Stimulated activated CD8-positive, alpha-beta memory T cell treated with anti-CD3 and anti-CD28 coated beads, Interleukin-2, amount 100 ng/mL, for 48 hours (primary cell): ENCODE results near the gene UGT2B10.
"Not testable (repeated sequence)": the region's sequence is repeated elsewhere in the genome, so short reads cannot be mapped to it uniquely, and the experiment has no call there.

Experiments
- DNase-seq, 2 donors: peaks; one replicate each; pipeline ENCODE4 v3.0.0-alpha.2; 2020; ENCODE audit warnings: low read depth in 2 of 2

UGT2B10 gene

DNA sequence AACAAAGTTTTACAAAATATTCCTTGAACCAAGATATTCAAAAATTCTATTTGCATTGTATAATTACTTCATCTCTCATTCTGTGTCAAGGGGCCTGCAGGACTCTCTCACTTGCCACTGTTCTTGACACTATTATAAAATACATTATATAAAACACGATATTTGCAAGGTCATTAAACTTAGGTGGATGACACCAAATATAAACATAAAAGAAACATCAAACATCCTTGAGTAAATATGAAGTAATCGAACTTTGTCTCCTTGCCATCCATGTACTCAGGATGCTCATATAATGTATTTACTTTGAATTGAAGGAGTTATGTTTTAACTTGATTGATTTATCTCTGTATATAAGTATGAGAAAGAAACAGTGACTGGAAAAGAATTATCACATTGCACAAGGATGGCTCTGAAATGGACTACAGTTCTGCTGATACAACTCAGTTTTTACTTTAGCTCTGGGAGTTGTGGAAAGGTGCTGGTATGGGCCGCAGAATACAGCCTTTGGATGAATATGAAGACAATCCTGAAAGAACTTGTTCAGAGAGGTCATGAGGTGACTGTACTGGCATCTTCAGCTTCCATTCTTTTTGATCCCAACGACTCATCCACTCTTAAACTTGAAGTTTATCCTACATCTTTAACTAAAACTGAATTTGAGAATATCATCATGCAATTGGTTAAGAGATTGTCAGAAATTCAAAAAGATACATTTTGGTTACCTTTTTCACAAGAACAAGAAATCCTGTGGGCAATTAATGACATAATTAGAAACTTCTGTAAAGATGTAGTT is at the start of gene UGT2B10:
Gene UGT2B10, plus strand, starts transcription at position 378 of the 793 bp plus-strand sequence. Its CDS starts 26 bp downstream, at position 404.
- DNase-seq: not testable (repeated sequence)

DNA sequence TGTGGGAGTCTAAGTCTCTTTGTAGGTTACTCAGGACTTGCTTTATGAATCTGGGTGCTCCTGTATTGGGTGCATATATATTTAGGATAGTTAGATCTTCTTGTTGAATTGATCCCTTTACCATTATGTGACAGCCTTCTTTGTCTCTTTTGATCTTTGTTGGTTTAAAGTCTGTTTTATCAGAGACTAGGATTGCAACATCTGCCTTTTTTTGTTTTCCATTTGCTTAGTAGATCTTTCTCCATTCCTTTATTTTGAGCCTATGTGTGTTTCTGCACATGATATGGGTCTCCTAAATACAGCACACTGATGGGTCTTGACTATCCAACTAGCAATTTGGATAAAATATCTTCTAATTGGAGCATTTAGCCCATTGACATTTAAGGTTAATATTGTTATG is 44.0 kb upstream of the UGT2B10 start:
- not testable (repeated sequence) for DNase-seq

DNA sequence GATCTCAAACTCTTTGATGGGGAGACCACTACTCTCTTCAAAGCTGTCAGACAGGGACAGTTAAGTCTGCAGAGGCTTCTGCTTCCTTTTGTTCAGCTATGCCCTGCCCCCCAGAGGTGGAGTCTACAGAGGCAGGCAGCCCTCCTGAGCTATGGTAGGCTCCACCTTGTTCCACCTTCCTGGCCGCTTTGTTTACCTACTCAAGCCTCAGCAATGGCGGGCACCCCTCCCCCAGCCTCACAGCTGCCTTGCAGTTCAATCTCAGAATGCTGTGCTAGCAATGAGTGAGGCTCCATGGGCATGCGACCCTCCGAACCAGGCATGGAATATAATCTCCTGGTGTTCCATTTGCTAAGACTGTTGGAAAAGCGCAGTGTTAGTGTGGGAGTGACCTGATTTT is 42.1 kb upstream of the UGT2B10 start:
- no peak for DNase-seq

DNA sequence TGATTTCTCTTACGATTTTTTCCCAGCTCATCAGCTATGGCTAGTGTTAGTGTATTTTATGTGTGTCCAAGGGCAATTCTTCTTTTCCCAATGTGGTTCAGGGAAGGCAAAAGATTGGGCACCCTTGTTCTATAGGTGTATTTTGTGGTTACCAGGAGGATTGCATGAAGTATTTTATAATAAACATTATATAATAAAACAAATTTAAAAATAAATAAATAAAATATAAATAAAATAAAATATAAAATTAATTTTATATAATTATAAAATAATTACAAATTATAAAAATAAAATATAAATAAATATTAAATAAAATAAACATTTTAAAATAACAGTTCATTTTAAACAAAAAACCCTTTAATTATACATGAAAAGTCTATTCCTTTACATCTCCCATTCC is 35.6 kb upstream of the UGT2B10 start:
- no peak for DNase-seq

DNA sequence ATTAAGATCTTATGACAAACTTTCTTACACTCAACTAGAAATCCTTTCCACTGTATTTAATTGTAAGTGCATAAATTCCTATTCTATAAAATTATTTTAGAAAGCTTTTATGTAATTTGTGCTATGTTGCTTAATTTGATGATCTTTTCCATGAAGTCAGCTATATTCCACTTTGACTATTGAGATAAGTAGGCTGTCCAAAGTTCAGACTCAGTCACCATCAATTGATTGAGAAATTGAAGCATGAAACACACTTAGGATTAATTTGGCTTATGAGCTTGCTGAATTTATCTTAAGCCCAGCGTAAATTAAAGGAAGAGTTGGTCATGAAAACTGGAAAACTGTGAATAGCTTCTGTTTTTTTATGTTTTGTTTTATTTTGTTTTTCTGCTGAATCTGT is 18.7 kb upstream of the UGT2B10 start:
- DNase-seq: no peak

DNA sequence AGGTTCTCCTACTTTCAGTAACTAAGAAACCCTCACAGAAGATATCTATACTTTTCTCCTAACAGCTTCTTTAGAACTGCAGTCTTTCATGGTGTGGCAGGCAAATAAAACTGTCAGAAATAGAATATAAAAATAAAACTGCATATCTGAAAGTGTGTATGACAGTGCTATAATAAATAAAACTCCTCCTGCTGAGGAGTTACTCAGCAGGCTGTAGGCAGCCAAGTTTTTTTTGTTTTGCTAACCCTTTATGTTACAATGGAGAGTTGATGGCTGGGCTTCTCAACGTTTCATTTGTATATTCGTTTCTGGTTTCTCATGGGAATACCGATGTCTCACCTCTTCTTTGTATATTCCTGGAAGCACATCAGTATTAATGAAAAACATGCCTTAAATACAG is 18.2 kb upstream of the UGT2B10 start:
- DNase-seq: no peak

DNA sequence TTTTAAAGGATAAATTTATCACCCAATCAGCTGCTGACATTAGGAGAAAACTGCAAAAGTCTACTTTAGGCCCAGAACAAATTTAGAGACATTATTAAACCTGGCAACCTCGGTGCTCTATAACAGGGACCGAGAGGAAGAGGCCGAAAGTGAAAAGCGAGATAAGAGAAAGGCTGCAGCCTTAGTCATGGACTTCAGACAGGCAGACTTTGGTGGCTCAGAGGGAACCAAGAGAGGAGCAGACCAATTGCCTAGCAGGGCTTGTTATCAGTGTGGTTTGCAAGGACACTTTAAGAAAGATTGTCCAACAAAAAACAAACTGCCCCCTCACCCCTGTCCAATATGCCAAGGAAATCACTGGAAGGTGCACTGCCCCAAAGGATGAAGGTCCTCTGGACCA is 12.8 kb upstream of the UGT2B10 start:
- DNase-seq: no peak

DNA sequence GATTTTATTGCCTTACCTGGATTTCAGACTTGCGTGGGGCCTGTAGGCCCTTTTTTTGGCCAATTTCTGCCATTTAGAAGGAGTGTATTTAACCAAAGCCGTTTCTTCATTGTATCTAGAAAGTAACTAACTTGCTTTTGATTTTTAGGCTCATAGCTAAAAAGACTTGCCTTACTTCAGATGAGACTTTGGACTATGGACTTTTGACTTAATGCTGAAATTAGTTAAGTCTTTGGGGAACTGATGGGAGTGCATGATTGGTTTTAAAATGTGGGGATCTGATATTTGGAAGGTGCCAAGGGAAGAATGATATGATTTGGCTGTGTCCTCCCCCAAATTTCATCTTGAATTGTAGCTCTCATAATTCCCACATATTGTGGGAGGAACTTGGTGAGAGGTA is 7.7 kb upstream of the UGT2B10 start:
- DNase-seq: no peak

DNA sequence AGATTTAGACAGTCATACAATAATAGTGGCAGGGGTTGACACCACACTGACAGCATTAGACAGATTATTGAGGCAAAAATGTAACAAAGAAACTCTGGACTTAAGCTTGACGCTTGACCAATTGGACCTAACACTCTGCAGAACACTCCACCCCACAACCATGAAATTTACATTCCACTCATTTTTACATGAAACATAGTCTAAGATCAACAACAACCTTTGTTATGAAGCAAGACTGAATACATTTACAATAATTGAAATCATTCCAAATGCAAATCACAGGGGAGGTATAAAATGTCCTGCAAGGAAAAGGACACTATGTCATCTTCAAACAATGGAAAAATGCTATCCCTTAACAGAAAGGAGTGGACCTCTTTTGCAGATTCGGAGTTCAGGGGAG is 4.9 kb upstream of the UGT2B10 start:
- DNase-seq: no peak

DNA sequence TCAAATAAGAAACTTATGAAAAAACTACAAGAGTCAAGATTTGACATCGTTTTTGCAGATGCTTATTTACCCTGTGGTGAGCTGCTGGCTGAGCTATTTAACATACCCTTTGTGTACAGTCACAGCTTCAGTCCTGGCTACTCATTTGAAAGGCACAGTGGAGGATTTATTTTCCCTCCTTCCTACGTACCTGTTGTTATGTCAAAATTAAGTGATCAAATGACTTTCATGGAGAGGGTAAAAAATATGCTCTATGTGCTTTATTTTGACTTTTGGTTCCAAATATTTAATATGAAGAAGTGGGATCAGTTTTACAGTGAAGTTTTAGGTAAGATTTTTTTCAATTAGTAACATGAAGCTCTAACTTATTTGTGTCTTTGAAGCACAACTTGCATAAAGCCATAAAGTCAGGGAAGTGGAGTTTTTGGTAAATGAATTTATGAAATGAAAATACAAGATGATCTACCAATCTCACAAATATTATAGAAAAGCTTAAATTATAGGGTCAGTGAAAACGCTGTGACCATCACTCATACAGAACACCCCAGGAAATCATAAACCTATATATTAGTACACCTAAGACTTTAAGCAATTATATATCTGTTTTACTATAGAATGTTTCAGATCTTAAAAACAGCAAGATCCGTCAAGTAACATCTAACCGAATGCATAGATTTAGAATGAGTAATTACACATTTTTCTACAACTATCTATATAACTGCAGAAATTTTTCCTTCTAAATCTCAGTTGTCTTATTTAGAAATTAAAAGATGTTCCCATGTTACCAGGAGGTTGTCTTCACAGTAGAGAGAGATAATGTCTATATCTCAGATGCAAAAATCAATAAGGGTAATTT is 844 bp downstream of the UGT2B10 start:
- DNase-seq: not testable (repeated sequence)

DNA sequence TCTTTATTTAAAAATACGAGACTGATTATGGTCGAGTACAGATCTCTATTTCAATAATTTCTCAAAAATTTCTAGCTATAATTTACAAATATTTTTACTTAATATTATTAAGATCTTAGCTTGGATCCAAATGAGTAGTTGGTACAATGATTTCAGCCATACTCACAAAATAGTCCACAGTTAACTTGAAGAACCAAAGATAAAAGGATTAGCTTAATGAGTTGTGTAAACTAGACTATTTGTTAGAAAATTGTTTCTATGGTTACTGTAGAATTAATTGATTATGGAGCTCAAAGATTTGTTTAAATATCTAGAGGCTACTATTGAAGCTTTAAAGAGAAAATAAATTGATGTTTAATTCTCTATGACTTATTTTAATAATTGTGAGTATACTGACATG is 1.6 kb downstream of the UGT2B10 start:
- DNase-seq: no peak

DNA sequence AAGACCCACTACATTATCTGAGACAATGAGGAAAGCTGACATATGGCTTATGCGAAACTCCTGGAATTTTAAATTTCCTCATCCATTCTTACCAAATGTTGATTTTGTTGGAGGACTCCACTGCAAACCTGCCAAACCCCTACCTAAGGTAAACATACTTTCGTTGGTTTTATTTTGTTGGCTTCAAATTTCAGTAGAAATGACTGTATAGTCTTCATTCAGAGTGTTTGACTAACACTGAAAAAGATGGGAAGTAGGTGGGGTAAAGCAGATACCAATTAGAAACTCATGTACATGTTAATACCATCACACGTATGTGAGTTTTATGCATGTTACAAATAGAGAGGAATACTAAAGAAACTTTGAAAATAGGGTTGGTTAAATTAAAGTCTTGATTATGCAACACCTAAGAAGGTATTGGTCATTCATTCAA is 2.3 kb downstream of the UGT2B10 start:
- not testable (repeated sequence) for DNase-seq

DNA sequence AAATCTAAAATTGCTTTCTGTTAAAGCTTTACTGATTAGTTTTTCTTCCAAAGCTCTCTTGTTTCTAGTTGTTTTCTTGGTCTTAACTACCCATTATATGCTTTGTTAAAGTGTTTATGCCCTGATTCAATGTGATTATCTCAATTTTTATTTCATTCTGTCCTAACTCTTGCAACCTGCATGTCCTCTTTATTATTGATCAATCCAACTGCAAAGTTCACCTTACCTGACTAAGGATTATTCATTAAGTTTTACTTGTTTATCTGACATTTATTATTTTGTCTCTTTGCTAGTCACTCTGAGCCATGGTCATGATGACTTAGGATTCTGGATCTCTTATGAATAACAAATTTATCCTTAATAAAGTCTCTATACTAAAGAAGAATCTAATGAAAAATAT is 15.8 kb downstream of the UGT2B10 start:
- no peak for DNase-seq

DNA sequence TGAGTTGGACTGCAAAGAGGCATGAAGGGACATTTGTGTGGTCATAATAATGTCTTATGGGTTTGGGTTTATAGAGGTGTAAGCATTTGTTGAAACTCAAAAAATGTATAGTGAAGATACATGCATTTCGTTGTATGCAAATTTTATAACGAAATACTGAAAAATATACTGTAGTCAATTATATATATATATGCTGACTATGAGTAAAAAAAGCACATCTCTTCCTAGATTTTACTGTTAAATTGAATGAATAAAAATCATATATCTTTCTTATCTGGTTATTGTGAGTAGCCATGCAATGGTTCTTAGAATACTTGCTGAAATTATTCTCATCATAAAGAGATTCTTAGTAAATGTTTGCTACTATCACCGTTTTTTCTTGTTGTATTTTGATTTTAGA is 34.5 kb downstream of the UGT2B10 start:
- DNase-seq: no peak

DNA sequence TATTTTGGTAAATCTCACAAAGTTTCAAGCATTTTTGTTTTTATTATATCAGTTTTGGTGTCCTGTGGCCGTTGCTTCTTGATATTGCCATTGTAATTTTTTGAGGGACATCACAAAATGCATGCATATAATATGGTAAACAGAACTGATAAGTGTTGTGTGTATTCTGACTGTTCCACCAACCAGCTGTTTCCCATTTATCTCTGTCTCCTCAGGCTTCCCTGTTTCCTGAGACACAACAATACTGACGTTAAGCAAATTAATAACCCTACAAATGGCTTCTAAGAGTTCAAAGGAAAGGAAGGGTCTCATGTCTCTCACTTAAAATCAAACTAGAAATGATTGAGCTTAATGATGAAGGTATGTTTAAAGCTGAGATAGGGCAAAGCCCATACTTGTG is 40.0 kb downstream of the UGT2B10 start:
- DNase-seq: no peak

DNA sequence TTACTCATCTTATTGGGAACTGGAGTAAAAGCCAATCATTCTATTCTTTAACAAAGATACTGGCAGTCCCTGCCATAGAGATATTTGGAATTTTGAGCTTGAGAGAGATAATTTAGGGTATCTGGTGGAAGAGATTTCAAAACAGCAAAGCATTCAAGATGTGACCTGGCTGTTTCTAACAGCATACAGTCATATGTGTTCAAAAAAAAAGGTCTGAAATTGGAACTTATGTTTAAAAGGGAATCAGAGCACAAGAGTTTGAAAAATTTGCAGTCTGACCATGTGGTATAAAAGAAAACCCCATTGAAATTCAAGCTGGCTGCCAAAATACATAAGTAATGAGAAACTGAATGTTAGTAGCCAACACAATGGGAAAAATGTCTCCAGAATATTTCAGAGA is 42.2 kb downstream of the UGT2B10 start:
- DNase-seq: no peak

DNA sequence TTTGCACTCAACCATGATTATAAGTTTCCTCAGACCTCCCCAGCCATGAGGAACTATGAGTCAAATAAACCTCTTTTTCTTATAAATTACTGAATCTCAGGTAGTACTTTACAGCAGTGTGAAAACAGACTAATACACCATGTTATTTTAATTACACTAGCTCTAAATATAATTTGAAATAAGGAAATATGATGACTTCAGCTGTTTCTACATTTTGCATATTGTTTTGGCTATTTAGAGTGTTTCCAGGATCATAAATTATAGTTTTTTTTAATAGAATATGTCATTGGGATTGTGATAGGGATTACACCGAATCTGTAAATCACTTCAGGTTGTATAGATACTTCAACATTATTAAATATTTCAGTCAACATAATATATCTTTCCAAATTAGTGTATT is 43.9 kb downstream of the UGT2B10 start:
- no peak for DNase-seq

DNA sequence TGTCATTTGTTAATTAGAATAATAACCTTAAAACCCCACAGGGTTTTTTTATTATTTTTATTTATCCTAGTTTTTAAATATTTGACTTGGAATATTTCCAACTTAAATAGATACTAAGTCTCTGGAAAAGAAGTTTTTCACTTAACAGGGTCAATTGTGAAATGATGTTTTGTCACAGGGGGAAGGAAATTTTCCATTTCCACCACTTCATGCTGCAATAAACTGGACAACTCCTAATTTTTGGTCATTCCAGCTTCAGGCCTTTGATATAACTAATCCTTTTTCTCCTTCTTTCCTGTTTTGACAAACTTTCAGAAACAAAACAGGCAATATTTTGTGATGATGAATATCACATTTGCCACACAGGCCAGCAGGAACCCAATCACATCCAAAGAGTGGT is 45.3 kb downstream of the UGT2B10 start:
- no peak for DNase-seq

DNA sequence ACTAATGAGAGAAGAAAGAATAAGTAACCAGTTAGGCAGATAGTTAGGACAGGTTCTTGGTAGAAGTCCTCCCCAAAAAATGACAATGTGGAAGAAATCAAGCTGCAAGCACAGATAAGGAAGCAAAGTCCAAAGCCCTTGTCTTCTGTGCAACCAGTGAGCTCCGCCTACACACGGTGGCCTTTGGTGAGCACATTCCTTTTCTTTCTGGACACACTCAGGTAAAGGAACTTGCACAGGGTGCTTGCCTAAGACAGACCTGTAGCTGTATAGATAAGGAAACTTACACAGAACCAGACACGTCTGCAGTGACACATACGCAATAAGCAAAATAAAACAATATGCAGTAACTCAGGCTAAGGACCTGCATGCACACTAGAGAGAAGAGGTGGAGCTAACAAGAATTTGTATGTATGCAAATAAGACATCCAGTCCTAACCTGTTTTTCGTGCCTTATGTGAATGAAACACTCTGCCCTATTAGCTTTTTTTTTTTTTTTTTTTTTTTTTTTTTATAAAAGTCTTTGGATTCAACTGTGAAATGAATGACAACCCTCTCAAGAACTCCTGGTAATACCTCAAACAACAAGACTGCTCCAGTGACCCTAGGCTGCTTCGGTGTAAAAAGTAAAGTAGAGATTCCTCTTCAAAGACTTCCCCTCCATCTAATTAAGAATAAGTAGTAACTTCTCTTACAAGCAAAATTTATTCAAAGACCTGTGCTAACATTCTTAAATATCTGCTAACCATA is 48.8 kb downstream of the UGT2B10 start:
- DNase-seq: no peak

DNA sequence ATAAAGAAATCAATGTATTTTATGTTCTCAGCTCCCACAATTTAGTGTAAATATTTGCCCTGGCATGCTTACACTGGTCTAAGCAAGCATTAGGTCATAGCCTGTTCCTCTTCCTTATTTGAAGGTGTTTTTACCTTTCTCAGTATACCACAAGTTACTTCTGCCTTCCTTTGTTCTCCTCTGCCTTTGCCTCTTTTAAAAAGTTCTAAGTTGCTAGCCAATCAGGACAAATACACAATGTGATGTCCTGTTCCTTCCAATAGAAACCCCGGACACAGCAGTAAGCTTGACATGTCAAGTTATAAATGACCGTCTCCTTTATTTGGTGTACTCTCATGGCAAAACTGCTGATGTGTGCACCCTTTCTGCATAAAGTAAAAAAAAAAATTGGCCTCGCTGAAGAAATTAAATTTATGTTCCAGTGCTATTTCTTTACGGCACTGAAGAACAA is 49.4 kb downstream of the UGT2B10 start:
- DNase-seq: no peak

DNA sequence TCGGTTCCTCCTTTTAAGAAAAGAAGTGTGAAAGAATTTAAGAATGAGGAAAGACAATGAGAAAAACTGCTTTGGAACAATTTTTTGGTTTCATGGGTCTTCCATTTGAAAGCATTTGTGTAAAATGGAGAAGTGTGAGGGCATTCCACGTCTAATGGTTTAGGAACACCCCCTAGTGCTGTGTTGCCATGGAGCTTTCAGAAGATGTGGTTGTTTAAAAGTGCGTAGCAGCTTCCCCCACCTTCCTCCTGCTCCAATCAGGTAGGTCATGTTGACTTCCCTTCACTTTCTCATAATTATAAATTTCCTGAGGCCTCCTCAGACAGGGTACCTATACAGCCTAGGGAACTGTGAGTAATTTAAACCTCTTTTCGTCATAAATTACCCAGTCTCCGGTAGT is 50.0 kb downstream of the UGT2B10 start:
- no peak for DNase-seq

DNA sequence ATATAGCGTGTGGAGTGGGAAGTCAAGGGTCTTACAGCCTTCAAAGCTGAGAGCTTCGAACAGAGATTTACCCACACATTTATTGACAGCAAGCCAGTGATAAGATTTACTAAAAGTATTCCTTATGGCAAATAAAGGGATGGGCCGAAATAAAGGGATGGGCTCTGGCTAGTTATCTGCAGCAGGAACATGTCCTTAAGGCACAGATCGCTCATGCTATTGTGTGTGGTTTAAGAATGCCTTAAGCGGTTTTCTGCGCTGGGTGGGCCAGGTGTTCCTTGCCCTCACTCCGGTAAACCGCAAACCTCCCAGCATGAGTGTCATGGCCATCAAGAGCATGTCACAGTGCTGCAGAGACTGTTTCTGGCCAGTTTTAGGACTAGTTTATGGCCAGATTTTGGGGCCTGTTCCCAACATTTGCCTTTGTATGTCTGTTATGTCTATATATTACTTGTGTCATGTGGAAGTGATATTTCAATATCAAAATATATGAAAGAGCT is 53.5 kb downstream of the UGT2B10 start:
- DNase-seq: no peak
